ENCODE results near the gene OPCML.

The OPCML gene

DNA sequence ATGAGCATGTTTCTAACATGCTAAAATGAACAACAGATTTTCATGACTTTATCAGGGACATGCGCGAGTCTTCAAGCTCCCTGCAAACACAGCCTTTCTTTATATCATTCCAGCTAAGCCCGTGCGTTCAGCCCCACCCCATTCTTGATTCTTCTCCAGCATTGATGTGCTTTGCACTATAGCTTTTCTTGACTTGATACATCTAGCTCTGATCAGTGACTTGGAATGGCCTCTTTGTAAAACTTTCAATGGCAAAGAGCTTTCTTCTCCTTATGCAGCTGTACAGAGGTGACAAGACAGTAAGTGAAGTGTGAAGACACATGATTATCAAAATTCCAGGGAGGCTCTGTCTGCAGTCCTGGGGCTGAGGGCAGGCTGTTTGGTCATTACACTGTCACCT lies 561.0 kb downstream of the OPCML start:
- no peak for DNase-seq

DNA sequence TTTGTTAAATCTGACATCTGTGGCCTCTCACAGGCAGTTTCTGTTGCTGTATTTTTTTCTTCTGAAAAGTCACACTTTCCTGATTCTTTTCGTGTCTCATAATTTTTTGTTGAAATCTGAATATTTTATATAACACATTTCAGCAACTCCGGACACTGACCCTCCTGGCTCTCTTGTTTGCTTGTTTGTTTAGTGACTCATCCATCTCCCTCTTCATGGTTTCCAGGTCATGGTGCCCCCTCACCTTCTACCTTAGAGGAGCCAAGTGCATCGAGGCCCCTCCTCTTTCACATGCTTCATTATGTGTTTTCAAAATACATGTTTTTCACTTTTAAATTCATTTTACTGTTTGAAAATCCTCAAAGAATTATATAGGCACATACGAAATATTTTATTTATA lies 562.4 kb downstream of the OPCML start:
- DNase-seq: no peak

DNA sequence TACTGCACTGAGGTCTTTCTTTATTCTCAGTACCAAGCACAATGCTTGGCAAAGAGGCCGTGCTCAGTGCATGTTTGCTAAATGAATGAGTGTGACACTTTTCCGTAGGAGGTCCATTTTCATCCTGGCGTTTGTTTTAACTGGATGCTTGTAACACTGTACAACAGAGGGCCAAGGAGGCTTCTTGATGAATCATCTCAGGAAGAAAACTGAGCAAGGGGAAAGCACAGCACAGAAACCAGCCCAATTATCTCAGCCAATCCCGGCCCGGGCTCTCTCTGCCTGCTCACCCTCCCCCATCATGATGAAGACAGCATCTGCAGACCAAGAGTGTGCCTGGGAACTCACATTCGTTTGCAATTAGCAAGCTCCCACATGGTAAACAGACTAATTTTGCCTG lies 570.3 kb downstream of the OPCML start:
- DNase-seq: no peak

GRCh38 chr11:132961453-132961852 lies 570.8 kb downstream of the OPCML start:
- no peak for DNase-seq

DNA sequence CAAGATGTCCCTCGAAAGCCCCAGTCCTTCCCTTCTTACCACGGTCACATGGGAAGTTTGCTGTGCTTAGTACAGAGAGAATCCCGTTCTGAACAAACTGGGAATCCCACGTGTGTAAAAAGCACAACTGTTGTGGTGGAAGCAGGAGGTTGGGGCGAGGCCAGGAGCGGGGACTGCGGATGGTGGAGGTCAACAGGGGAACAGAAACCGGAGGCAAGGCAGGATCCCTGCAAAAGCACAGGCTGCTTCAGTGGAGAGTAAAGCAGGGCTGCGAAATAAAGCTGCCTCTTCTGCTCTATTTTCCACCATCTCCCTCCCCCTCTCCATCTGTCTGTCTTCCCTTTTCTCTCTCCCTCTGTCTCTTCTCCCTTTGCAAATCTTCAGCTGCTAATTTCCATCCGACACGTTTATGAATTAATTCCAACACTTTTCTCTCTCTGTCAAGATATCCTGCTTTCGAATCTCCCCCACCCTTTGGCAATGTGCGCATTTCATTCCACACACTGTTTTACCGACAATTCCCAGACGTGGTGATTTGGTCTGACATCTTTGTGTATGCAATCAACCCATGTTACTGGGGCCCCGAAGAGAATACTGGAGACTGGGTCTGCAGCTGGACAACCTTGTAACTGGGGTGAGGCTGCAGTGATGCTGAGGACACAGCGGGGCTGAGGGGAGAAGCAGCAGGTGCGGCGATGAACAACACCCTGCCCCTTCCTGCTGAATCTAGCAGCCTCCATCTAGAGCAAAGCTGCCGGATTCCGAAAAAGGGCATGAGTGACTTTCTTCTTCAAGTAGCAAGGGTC lies 571.8 kb downstream of the OPCML start:
- no peak for DNase-seq

DNA sequence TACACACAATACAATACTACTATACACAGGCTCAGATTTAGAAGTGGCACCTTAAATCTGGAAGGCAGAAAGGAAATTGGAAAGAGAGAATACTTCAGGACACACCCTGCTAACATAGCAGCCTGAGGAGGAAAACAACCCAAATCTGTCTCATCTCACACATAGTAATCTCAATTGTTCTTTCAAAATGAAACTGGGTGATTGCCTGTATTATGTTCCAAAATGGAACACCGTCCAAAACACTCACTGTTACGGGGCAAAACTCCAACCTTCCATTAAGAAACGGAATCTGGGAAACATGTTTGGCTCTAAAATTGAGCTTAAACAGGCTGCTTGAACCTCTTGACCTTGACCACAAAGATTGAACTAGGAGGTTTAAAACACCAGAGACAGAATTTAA lies 572.6 kb downstream of the OPCML start:
- DNase-seq: no peak

GRCh38 chr11:132957881-132958280 lies 574.4 kb downstream of the OPCML start:
- DNase-seq: no peak

DNA sequence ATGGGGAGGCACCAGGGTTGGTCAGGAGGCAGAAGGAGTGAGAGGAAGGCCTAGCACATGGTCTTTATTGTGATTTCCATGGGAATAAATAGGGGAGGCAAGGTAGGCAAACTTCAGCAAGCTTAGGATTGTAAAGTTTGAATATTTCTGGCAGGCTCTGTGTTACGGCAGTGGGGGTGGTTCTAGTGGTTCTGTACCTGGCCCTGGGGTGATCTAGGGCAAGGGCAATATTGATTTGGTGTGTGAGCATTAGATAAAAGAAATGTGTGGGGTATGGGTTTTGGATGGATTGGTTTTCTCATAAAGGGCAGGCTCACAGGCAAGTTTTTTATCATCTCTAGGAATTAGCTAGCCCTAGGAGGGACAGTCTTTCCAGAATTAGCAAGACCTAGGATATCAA lies 584.0 kb downstream of the OPCML start:
- DNase-seq: no peak

GRCh38 chr11:132944569-132944944 lies 587.7 kb downstream of the OPCML start:
- DNase-seq: no peak

DNA sequence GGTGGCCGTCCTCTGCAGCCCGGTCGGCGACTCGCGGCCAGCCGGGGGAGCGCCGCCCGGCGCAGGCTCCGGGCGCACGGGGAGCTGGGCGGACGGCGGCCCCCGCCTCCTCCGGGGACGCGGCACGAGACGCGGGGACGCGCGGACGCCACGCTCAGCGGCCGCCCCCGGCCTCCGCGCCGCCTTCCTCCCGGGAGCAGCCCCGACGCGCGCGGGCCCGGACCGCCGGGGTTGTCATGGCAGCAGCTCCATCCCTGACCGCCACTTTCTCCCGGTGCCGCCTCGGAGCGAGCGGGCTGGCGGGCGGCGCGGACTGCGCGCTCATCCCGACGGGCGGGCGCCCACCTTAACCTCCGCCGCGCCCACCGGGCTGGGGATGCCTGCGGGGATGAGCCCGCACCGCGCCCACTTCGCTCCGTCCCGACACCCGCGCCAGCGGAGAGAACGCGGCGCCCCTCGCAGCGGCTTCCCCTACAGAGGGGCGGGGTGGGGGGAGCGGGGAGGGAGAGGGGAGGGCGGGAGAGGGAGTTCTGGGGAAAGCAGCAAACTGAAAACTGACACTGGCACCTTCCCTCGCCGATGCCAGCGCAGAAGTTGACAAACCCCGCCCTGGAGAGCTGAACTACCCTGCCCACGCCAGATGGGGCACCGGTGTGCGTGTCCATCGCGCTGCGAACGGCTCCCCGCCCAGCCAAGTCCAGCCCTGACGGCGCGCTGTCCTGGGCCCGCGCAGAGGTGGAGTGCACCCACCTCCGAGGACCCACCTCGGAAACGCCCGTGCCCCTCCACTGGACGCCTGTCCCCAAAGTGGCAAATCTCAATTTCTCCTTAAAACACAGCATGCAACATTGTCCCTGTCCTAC lies 588.4 kb downstream of the OPCML start:
- DNase-seq: no peak

- no peak for DNase-seq
These were observed 589.0 kb downstream of the OPCML start for GRCh38 chr11:132943357-132943705.

GRCh38 chr11:132942611-132943356 lies 589.5 kb downstream of the OPCML start:
- DNase-seq: no peak

DNA sequence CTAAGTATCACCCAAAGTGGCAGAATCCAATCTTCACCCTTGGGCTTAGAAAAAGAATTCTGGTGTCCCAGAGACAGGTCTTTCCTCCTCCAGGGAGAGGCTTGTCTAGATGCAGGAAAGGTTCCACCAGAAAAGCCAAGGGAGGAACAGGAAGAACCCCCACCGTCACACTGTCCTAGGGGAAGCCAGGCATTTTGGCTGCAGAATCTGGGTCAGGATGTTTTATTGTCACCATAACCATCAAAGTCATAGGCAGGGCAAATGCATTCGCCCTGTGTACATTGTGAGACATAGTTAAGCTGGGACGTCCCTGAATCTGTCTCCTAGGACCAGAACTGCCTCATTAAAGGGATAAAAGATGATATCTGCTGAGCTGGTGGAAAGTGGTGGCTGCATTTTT lies 590.5 kb downstream of the OPCML start:
- no peak for DNase-seq

GRCh38 chr11:132941024-132941646 lies 591.2 kb downstream of the OPCML start:
- DNase-seq: no peak

- no peak for DNase-seq
These were observed 595.3 kb downstream of the OPCML start for GRCh38 chr11:132937016-132937415.

GRCh38 chr11:132935383-132935782 lies 596.9 kb downstream of the OPCML start:
- DNase-seq: no peak

GRCh38 chr11:132933703-132934102 lies 598.6 kb downstream of the OPCML start:
- DNase-seq: no peak

DNA sequence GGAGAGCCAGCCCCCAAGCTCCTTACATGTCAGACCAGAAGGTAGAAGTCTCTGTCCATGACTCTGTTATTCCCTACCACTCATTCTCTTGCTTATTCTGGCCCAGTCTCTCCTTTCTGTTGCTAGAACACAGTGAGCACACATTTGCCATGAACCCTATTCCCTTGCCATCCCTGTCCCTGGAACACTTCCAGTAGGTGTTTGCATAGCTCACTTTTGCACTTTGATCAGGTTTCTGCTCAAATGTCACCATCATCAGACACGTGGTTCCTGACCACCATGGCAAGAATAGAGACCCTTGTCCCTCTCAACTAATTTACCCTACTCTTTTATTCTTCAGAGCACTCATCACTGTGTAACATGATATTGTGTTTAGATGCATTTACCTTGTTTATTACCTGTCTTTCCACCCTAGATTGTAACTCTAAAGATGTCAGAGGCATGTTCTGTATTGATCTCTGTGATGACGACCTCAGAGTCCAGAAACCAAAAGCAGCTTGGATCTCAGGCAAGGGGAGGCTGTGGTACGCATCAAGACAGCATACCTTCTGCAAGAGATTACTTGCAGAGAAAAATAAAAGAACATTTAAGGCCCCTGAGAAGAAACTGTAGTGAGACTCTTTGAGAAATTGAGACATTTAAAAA lies 606.4 kb downstream of the OPCML start:
- no peak for DNase-seq

DNA sequence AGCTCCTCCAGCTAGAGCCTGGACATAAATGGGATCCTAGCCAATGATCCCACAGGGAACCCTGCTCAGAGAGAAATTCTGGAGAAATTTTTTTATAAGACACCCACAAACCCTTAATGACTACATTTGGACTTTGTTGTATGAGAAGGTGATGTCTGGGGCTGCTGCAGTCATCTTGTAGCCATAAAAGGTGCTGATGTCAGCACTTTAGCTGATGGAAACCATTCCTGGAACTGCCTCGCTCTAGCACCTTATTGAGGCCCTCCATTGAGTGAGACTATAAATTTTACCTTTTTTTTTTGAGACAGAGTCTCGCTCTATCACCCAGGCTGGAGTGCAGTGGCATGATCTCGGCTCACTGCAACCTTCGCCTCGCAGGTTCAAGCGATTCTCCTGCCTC lies 610.7 kb downstream of the OPCML start:
- DNase-seq: no peak

DNA sequence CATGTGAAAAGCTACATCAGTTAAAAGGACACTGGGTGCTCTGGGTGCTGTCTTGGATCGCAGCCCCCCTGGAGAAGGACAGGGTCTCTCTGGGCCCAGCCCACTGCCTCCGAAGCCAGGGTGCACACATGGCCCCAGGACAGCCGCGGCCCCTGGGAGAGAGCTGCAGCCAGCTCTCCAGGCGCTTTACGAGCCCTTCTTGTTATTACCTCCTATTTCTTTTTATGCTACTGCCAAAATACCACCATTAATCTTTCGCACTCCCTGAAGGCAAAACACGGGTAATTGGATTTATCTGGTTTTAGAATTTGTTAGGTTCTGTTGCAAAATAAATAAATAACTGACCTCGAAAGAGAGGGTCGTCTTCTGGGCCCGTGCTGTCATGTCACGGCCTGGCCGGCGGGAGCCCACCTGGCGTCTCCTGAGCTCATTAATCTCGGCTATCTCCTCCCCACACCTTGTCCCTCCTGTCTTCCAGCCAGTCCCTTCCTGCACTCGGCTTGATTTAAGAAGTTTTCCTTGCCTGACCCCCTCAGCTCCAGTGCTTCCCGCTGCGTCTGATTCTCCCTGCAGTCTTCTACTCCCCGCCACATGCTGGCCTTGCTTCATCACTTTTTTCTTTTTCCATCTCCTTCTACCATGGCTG lies 611.7 kb downstream of the OPCML start:
- no peak for DNase-seq

DNA sequence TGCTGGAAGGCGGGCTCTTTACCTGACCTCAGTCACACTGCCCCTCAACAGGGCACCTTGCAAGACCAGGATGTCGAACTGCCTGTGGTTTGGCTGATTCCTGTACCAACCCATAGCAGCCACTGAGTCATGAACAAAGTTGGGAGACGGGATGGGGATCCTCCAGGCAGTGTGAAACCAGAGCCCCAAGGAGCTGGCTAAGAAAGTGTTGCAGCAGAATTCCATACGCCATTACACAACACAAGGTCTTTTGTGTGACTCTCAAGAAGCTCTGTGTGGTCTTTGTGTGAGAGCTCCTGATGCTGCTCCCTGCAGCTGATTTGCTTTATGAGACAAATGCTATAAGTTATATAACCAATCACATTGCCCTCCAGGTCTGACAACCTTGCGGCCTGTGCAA lies 617.7 kb downstream of the OPCML start:
- no peak for DNase-seq

- no peak for DNase-seq
These were observed 618.4 kb downstream of the OPCML start for GRCh38 chr11:132913886-132914285.
